HepG2 (cell line): ENCODE results near the gene RNF208. TPM values are rescaled to one million over a fixed set of nuclear protein-coding genes. Genes with fewer than 3 reads are reported as not detected.

Source experiments
- CHCHD3 ChIP-seq: sonication (generic); formaldehyde crosslinking; IDR thresholded peaks from 2 replicates; pipeline ENCODE4 v1.8.0; 2022; ENCODE audit warnings: mild to moderate bottlenecking, missing genetic modification reagents, moderate library complexity
- HMGA1 ChIP-seq: sonication (generic); formaldehyde crosslinking; conservative IDR thresholded peaks from 2 replicates; pipeline ENCODE4 v1.4.0; 2020; ENCODE audit warnings: missing genetic modification reagents
- HNF4A ChIP-seq: sonication (generic); formaldehyde crosslinking; IDR thresholded peaks from 2 replicates; pipeline ENCODE4 v1.4.0; 2020; ENCODE audit warnings: missing genetic modification reagents
- KMT2A ChIP-seq: sonication (generic); formaldehyde crosslinking; IDR thresholded peaks from 2 replicates; pipeline ENCODE4 v1.4.0; 2020; ENCODE audit warnings: missing genetic modification reagents
- MAFK ChIP-seq, 2 experiments: IDR thresholded peaks in 1 of 2; conservative IDR thresholded peaks in 1 of 2; 2 replicates each; pipeline ENCODE4 v1.6.1; 2011; ENCODE audit warnings: improper control_type of control experiment in 2 of 2, low read length in 2 of 2
- MED13 ChIP-seq: sonication (generic); formaldehyde crosslinking; IDR thresholded peaks from 2 replicates; pipeline ENCODE4 v1.5.0; 2020; ENCODE audit warnings: missing genetic modification reagents
- TAF1 ChIP-seq: sonication (generic); formaldehyde crosslinking; IDR thresholded peaks from 2 replicates; pipeline ENCODE4 v1.4.0; 2020; ENCODE audit warnings: missing genetic modification reagents
- ZNF768 ChIP-seq: sonication (generic); formaldehyde crosslinking; IDR thresholded peaks from 2 replicates; pipeline ENCODE4 v1.4.0; 2020; ENCODE audit warnings: missing genetic modification reagents
- polyA plus RNA-seq, 8 experiments: library from polyadenylated mRNA; depleted of rRNA in 3 of 8; stranded (reverse) in 7 of 8; unstranded in 1 of 8; fragments of >200 nt; fragmentation: Illumina TruSeq in 4 of 8; extraction: Trizol in 4 of 8; gene quantifications; 2 replicates each; pipeline versions ENCODE4 v1.2.1 to v1.2.3, GENCODE V29; 2011 to 2016; ENCODE audit warnings: low read depth in 4 of 8, missing spikeins in 1 of 8, mixed read lengths in 1 of 8; ENCODE audit not compliant: insufficient read depth in 1 of 8
- total RNA-seq, 5 experiments: library from RNA; depleted of rRNA; stranded (reverse); fragments of >200 nt; fragmentation: Illumina TruSeq; extraction: Trizol; gene quantifications; 2 replicates each; pipeline ENCODE4 v1.2.3, GENCODE V29; 2016; ENCODE audit warnings: low read depth in 1 of 5
- TF ChIP-seq, protein P1 (sequence below): sonication (generic); formaldehyde crosslinking; IDR thresholded peaks from 2 replicates; pipeline ENCODE4 v1.8.1; 2022; ENCODE audit warnings: low read depth, mild to moderate bottlenecking, missing genetic modification reagents
- TF ChIP-seq, protein P2 (sequence below): sonication (generic); formaldehyde crosslinking; IDR thresholded peaks from 2 replicates; pipeline ENCODE4 v1.8.0; 2022; ENCODE audit warnings: missing genetic modification reagents, mild to moderate bottlenecking, borderline replicate concordance
- TF ChIP-seq, protein P3 (sequence below): sonication (generic); formaldehyde crosslinking; IDR thresholded peaks from 2 replicates; pipeline ENCODE4 v1.9.0; 2021; ENCODE audit warnings: mild to moderate bottlenecking, missing genetic modification reagents
- TF ChIP-seq, protein P4 (sequence below): sonication (generic); formaldehyde crosslinking; conservative IDR thresholded peaks from 2 replicates; pipeline ENCODE4 v1.8.0; 2022; ENCODE audit warnings: missing genetic modification reagents

The RNF208 gene
- total and polyA plus RNA-seq, 2 of the 13 experiments (the other 11 are each of a cell fraction or from before 2014, with no cell fraction given) = 1.6 to 2.1 TPM

DNA sequence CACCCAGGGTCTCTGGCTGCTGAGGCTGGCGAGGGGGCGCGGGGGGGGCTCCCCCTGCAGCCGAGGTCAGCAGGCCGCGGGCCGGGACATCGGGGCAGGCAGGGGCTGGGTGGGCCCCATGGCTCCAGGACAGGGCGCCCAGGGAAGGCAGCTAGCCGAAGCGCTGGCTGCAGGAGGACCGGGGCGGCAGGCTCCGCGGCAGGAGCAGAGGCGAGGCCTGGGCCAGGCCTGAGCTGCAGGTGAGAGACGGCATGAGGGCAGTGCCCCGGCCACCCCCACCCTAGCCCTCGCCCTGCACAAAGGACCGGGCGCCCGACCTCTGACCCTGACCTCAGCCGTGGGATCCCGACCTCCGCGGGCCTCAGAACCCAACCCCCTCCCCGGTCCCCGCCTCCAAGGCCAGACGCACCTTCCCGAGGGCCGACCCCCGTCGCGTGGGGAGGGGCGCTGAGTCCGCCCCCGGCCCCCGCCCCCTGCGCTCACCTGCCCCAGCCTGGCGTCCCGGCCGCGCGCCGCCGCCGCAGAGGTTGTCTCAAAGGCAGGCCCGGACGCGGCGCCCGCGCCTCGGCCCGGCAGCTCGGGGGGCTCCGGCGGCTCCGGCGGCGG is 431 bp downstream of the RNF208 start (continued):
- TF ChIP-seq, protein P1, sequence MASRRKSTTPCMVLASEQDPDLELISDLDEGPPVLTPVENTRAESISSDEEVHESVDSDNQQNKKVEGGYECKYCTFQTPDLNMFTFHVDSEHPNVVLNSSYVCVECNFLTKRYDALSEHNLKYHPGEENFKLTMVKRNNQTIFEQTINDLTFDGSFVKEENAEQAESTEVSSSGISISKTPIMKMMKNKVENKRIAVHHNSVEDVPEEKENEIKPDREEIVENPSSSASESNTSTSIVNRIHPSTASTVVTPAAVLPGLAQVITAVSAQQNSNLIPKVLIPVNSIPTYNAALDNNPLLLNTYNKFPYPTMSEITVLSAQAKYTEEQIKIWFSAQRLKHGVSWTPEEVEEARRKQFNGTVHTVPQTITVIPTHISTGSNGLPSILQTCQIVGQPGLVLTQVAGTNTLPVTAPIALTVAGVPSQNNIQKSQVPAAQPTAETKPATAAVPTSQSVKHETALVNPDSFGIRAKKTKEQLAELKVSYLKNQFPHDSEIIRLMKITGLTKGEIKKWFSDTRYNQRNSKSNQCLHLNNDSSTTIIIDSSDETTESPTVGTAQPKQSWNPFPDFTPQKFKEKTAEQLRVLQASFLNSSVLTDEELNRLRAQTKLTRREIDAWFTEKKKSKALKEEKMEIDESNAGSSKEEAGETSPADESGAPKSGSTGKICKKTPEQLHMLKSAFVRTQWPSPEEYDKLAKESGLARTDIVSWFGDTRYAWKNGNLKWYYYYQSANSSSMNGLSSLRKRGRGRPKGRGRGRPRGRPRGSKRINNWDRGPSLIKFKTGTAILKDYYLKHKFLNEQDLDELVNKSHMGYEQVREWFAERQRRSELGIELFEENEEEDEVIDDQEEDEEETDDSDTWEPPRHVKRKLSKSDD = 0 out of 2 replicates have a peak, but pooled peaks have one; percentile 18
- TF ChIP-seq CHCHD3 = no peak
- TF ChIP-seq, protein P2, sequence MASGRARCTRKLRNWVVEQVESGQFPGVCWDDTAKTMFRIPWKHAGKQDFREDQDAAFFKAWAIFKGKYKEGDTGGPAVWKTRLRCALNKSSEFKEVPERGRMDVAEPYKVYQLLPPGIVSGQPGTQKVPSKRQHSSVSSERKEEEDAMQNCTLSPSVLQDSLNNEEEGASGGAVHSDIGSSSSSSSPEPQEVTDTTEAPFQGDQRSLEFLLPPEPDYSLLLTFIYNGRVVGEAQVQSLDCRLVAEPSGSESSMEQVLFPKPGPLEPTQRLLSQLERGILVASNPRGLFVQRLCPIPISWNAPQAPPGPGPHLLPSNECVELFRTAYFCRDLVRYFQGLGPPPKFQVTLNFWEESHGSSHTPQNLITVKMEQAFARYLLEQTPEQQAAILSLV = 0 out of 2 replicates have a peak, but pooled peaks have one; percentile 60
- TF ChIP-seq, protein P3, sequence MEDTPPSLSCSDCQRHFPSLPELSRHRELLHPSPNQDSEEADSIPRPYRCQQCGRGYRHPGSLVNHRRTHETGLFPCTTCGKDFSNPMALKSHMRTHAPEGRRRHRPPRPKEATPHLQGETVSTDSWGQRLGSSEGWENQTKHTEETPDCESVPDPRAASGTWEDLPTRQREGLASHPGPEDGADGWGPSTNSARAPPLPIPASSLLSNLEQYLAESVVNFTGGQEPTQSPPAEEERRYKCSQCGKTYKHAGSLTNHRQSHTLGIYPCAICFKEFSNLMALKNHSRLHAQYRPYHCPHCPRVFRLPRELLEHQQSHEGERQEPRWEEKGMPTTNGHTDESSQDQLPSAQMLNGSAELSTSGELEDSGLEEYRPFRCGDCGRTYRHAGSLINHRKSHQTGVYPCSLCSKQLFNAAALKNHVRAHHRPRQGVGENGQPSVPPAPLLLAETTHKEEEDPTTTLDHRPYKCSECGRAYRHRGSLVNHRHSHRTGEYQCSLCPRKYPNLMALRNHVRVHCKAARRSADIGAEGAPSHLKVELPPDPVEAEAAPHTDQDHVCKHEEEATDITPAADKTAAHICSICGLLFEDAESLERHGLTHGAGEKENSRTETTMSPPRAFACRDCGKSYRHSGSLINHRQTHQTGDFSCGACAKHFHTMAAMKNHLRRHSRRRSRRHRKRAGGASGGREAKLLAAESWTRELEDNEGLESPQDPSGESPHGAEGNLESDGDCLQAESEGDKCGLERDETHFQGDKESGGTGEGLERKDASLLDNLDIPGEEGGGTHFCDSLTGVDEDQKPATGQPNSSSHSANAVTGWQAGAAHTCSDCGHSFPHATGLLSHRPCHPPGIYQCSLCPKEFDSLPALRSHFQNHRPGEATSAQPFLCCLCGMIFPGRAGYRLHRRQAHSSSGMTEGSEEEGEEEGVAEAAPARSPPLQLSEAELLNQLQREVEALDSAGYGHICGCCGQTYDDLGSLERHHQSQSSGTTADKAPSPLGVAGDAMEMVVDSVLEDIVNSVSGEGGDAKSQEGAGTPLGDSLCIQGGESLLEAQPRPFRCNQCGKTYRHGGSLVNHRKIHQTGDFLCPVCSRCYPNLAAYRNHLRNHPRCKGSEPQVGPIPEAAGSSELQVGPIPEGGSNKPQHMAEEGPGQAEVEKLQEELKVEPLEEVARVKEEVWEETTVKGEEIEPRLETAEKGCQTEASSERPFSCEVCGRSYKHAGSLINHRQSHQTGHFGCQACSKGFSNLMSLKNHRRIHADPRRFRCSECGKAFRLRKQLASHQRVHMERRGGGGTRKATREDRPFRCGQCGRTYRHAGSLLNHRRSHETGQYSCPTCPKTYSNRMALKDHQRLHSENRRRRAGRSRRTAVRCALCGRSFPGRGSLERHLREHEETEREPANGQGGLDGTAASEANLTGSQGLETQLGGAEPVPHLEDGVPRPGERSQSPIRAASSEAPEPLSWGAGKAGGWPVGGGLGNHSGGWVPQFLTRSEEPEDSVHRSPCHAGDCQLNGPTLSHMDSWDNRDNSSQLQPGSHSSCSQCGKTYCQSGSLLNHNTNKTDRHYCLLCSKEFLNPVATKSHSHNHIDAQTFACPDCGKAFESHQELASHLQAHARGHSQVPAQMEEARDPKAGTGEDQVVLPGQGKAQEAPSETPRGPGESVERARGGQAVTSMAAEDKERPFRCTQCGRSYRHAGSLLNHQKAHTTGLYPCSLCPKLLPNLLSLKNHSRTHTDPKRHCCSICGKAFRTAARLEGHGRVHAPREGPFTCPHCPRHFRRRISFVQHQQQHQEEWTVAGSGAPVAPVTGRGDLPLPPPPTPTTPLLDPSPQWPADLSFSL = no peak
- TF ChIP-seq, protein P4, sequence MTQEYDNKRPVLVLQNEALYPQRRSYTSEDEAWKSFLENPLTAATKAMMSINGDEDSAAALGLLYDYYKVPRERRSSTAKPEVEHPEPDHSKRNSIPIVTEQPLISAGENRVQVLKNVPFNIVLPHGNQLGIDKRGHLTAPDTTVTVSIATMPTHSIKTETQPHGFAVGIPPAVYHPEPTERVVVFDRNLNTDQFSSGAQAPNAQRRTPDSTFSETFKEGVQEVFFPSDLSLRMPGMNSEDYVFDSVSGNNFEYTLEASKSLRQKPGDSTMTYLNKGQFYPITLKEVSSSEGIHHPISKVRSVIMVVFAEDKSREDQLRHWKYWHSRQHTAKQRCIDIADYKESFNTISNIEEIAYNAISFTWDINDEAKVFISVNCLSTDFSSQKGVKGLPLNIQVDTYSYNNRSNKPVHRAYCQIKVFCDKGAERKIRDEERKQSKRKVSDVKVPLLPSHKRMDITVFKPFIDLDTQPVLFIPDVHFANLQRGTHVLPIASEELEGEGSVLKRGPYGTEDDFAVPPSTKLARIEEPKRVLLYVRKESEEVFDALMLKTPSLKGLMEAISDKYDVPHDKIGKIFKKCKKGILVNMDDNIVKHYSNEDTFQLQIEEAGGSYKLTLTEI (CRISPR knock-in tag) = no peak
- 0 out of 2 replicates have a peak, but pooled peaks have one; percentile 36 for TF ChIP-seq ZNF768 (CRISPR knock-in tag)
- TF ChIP-seq TAF1 = peak; percentile 27; the same call in 1 of the 2 replicates
- TF ChIP-seq KMT2A = 0 out of 2 replicates have a peak, but pooled peaks have one; percentile 35
- TF ChIP-seq HNF4A (CRISPR knock-in tag) = peak; percentile 62
- peak; percentile 37; the same call in 1 of the 2 replicates for TF ChIP-seq MED13
- no peak for TF ChIP-seq HMGA1 (CRISPR knock-in tag)
- no peak for TF ChIP-seq MAFK (conservative IDR thresholded peaks at IDR 0.05 in 1 of 2, IDR thresholded peaks at IDR 0.05 in 1 of 2; ENCODE audit: low read length in 2 of 2)
